GM18505 (cell line): ENCODE results near the gene PSME3.

Source experiments
- ATAC-seq: cut with Tn5 transposase; IDR thresholded peaks from one replicate; pipeline ENCODE4 v1.9.1; 2021; ENCODE audit not compliant: unreplicated experiment
- POLR2A ChIP-seq: IDR thresholded peaks from 4 replicates; pipeline ENCODE4 v1.6.1; 2011; ENCODE audit warnings: borderline replicate concordance; ENCODE audit not compliant: insufficient read depth, insufficient read length; ENCODE audit errors: extremely low read depth

The PSME3 gene

DNA sequence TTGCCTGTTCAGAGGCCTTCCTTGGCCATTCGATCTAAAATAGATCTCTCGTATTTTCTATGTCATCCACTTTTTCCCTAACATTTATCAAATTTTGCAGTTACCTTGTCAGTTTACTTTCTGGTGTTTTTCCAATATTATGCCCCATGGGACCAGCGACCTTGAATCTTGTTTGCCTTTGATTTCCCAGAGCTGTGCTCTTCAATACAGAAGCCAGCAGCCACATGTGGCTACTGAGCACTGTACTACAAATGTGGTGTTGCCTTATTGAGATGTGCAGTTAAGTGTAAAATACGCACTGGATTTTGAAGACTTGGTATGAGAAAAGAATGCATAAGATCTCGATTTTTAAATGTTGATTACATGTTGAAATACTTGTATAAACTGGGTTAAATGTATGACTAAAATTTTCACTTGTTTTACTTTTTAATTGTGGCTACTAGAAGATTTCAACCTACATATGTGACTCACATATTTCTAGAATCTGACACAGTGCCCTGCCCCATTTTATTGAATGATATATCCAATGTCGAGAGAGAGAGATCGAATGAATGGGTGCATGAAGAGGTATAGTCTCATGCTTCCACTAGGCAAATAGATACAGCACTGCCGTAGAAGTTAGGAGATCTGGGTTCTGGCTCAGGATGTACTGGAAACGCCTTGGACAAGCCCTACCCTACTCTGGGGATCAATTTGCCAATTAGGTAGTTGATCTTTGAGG, 824 bp upstream of the PSME3 start:
- no peak for TF ChIP-seq POLR2A

GRCh38 chr17:42833767-42834422, 698 bp downstream of the PSME3 start:
- no peak for TF ChIP-seq POLR2A
- ATAC-seq = no peak

More for the DNA sequence above, 824 bp upstream of the PSME3 start:
- no peak for ATAC-seq

GRCh38 chr17:42835732-42836131, 2.5 kb downstream of the PSME3 start:
- ATAC-seq = no peak
- TF ChIP-seq POLR2A = no peak

- TF ChIP-seq POLR2A = no peak
- no peak for ATAC-seq
Measured at GRCh38 chr17:42841975-42842685, 8.9 kb downstream of the PSME3 start.

DNA sequence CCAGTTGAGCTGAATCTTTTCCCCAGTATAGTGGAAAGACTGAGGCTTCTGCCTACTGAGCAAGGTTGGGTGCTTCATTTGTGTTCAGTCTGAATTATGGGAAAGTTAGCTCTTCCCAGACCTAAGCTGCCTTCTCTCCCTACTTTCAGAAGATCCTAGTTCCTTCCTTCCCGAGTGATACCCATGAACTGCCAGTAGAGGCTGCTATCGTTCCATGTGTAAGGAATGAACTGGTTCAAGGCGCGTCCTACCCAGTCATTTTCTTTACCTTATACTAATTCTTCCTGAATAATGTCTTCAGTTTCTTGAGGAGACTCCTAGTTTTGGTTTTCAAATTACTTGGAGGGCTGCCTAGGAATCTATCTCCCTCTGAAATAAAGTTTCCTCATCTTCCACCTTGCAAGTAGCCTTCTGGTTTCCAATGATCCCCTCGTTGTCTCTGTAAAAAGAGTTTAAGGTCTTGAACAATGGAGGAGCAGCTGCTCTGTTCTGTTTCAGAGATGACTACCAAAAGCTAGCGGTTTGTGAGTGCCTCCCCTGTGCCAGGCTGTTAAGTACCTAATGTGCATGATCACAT, 10.2 kb downstream of the PSME3 start:
- ATAC-seq = no peak
- no peak for TF ChIP-seq POLR2A

DNA sequence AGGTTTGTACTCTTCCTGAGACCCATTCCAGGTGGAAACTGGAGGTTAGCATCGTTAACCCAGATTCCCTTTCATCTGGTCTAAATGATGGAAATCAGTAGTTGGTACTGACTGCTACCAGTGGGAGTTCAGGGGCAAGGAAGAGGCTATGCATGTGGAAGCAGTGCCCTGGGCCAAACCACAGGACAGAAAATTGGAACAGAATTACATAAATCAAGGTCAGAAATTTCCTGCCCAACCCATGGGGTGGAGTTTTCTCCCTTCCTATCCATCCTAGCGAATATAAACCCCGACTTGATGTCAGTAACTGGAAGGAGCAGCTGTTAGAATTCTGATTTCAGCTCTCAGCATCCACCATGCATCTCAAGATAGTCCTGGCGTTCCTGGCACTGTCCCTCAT, 11.1 kb downstream of the PSME3 start, which contains the start of gene AOC2:
AOC2 (plus strand) TSS at position 310 of the 400 bp plus-strand sequence; CDS start at position 357, 47 bp downstream.
- no peak for ATAC-seq
- no peak for TF ChIP-seq POLR2A

- ATAC-seq = no peak
- TF ChIP-seq POLR2A = no peak
Measured at GRCh38 chr17:42844761-42845555, 11.8 kb downstream of the PSME3 start.

- TF ChIP-seq POLR2A = no peak
- no peak for ATAC-seq
Measured at GRCh38 chr17:42845556-42845917, 12.3 kb downstream of the PSME3 start.

GRCh38 chr17:42845918-42846593, 12.9 kb downstream of the PSME3 start:
- TF ChIP-seq POLR2A = no peak
- ATAC-seq = no peak

DNA sequence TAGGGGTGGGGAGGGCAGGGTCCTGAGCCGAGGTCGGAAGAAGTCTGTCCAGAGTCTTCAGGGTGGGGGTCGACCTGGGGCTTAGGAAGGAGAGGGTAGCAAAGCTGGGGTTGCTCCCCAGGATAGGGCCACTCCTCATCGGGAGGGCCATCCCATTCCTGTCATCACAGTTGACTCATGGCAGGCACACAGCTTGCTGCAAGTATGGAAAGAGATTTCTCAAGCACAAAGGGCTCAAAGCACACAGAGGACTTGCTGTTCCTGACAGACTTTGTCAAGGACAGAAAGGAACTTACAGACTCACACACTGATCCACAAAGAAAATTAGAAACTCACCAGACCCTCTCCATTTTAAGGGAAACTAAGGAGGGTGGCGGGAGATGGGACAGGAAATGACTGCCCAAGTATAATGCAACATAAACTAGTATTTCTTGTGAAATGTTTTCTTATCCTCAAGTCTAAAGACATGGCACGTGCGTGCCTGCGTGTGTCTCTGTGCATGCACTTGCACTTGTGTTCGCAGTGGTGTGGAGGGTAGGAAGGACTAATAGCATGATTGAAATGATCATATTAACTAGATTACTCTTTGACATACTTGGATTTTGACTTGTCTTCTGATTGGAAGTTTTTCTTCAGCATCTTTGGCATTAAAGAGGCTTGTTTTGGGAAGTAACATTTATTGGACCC, 13.5 kb downstream of the PSME3 start:
- TF ChIP-seq POLR2A = no peak
- no peak for ATAC-seq

GRCh38 chr17:42848093-42848492, 14.9 kb downstream of the PSME3 start:
- no peak for TF ChIP-seq POLR2A
- ATAC-seq = no peak

DNA sequence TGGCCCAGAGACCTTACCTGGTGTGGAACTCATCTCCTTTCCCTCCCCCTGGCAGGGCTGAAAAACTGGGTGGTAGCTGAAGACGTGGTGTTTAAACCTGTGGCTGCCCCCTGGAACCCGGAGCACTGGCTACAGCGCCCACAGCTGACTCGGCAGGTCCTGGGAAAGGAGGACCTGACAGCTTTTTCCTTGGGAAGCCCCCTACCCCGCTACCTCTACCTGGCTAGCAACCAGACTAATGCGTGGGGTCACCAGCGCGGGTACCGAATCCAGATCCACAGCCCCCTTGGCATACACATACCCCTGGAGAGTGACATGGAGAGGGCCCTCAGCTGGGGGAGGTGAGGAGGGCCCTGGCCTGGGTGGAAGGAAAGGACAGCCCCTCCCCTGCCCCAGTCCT, 15.8 kb downstream of the PSME3 start:
- TF ChIP-seq POLR2A = no peak
- no peak for ATAC-seq
